Breast epithelium (tissue), 4 donors: ENCODE data around the gene FAM120A. TPM values are rescaled to one million over a fixed set of nuclear protein-coding genes. Genes with fewer than 3 reads are reported as not detected.
A peak's percentile ranks its signal among the peaks of the same experiment; 100 is the strongest.

Source experiments
- DNase-seq, 2 donors: peaks; one replicate each; pipeline ENCODE4 v3.0.0-alpha.2; 2019; ENCODE audit warnings: low spot score in 2 of 2
- H3K27ac ChIP-seq, 2 donors: fragments of 200-600 bp; sonication (generic) in 1 of 2; one replicate each; pipeline ENCODE4 v1.5.1; 2016 to 2019; ENCODE audit warnings: mild to moderate bottlenecking in 1 of 2
- H3K27me3 ChIP-seq, 2 donors: fragments of 200-600 bp; sonication (generic) in 1 of 2; one replicate each; pipeline versions ENCODE4 v1.5.1 to v1.6.0; 2017 to 2019; ENCODE audit warnings: control low read depth in 1 of 2, mild to moderate bottlenecking in 1 of 2
- H3K36me3 ChIP-seq: fragments of 200-600 bp; one replicate; pipeline ENCODE4 v1.5.1; 2019
- H3K4me1 ChIP-seq, 2 donors: fragments of 200-600 bp; sonication (generic); one replicate each; pipeline ENCODE4 v1.5.1; 2016 to 2019; ENCODE audit warnings: control low read depth in 1 of 2
- H3K4me3 ChIP-seq, 3 donors: fragments of 200-600 bp; sonication (generic); 1 replicate in 2 of 3; 2 replicates in 1 of 3; pipeline ENCODE4 v1.5.1; 2016 to 2019; ENCODE audit warnings: mild to moderate bottlenecking in 3 of 3, moderate library complexity in 2 of 3
- H3K9me3 ChIP-seq, 2 donors: fragments of 200-600 bp; sonication (generic) in 1 of 2; one replicate each; pipeline ENCODE4 v1.5.1; 2016 to 2019; ENCODE audit warnings: control low read depth in 1 of 2
- CTCF ChIP-seq, 3 donors: fragments of 450-650 bp; IDR thresholded peaks; one replicate each; pipeline ENCODE4 v1.5.1; 2016 to 2017; ENCODE audit warnings: antibody characterized with exemption in 3 of 3, mild to moderate bottlenecking in 3 of 3, moderate library complexity in 3 of 3
- POLR2A ChIP-seq: fragments of 450-650 bp; IDR thresholded peaks from one replicate; pipeline ENCODE4 v1.6.1; 2016; ENCODE audit warnings: antibody characterized with exemption, mild to moderate bottlenecking, moderate library complexity
- POLR2AphosphoS5 ChIP-seq, 3 donors: sonication (generic); formaldehyde crosslinking; IDR thresholded peaks; one replicate each; pipeline ENCODE4 v1.6.1; 2017; ENCODE audit warnings: antibody characterized with exemption in 3 of 3
- intact Hi-C: fragments of 100-400 bp; cut with DNase I; formaldehyde crosslinking; loops from one replicate; pipeline ENCODE4 v1.15.1; 2023; ENCODE audit warnings: low total_unique reads
- total RNA-seq, 3 donors: library from RNA; depleted of rRNA; stranded (reverse); fragments of >200 nt; gene quantifications; one replicate each; pipeline ENCODE4 v1.1.0, GENCODE V29; 2016

The FAM120A gene
- total RNA-seq, 3 donors from 2014 or later: 71.0 to 103 (median 89.6) TPM

- no peaks in the 10 kb centered on the region for H3K27me3 ChIP-seq
- intact Hi-C loops: no loop called here
- no peaks in the 10 kb centered on the region for H3K9me3 ChIP-seq
- TF ChIP-seq POLR2A (no peak), CTCF (IDR thresholded peaks at IDR 0.05) (no peak), POLR2AphosphoS5 (IDR thresholded peaks at IDR 0.05) (no peak)
- H3K4me1 ChIP-seq: no peaks in the 10 kb centered on the region
- DNase-seq: no peak
- H3K36me3 ChIP-seq: peaks cover 8% of the 10 kb centered on the region
- H3K4me3 ChIP-seq: no peak overlapping the region
- H3K27ac ChIP-seq: no peak overlapping the region
Measured at GRCh38 chr9:93525476-93525875, 74.0 kb downstream of the FAM120A start.

GRCh38 chr9:93531374-93531773, 79.9 kb downstream of the FAM120A start:
- no peaks in the 10 kb centered on the region for H3K4me1 ChIP-seq
- peaks cover 8% of the 10 kb centered on the region for H3K36me3 ChIP-seq
- H3K27me3 ChIP-seq: no peaks in the 10 kb centered on the region
- DNase-seq: no peak
- no peak overlapping the region for H3K4me3 ChIP-seq
- intact Hi-C loops: no loop called here
- H3K9me3 ChIP-seq: no peaks in the 10 kb centered on the region
- TF ChIP-seq POLR2AphosphoS5 (IDR thresholded peaks at IDR 0.05) (no peak), CTCF (IDR thresholded peaks at IDR 0.05) (peak in 2 of 3 donors; percentile 20 to 21)
- no peak overlapping the region for H3K27ac ChIP-seq

GRCh38 chr9:93532141-93532540, 80.7 kb downstream of the FAM120A start:
- intact Hi-C loops: no loop called here
- TF ChIP-seq POLR2AphosphoS5 (IDR thresholded peaks at IDR 0.05) (no peak), POLR2A (no peak), CTCF (IDR thresholded peaks at IDR 0.05) (no peak)
- Histone ChIP-seq H3K4me3 (no peak overlapping the region), H3K27me3 (no peaks in the 10 kb centered on the region), H3K4me1 (no peaks in the 10 kb centered on the region), H3K9me3 (no peaks in the 10 kb centered on the region), H3K27ac (no peak overlapping the region), H3K36me3 (peaks cover 8% of the 10 kb centered on the region)
- no peak for DNase-seq

GRCh38 chr9:93533863-93534262, 82.4 kb downstream of the FAM120A start:
- TF ChIP-seq CTCF (IDR thresholded peaks at IDR 0.05) (peak in 1 of 3 donors; percentile 16), POLR2AphosphoS5 (IDR thresholded peaks at IDR 0.05) (no peak)
- Histone ChIP-seq H3K4me1 (no peaks in the 10 kb centered on the region), H3K36me3 (peaks cover 7% of the 10 kb centered on the region), H3K4me3 (no peak overlapping the region), H3K27me3 (no peaks in the 10 kb centered on the region), H3K9me3 (no peaks in the 10 kb centered on the region), H3K27ac (no peak overlapping the region)
- DNase-seq: no peak
- intact Hi-C loops: no loop called here

- intact Hi-C loops: no loop called here
- H3K4me3 ChIP-seq: no peak overlapping the region
- H3K27me3 ChIP-seq: no peaks in the 10 kb centered on the region
- no peaks in the 10 kb centered on the region for H3K4me1 ChIP-seq
- no peaks in the 10 kb centered on the region for H3K9me3 ChIP-seq
- TF ChIP-seq POLR2A (no peak), CTCF (IDR thresholded peaks at IDR 0.05) (no peak), POLR2AphosphoS5 (IDR thresholded peaks at IDR 0.05) (no peak)
- DNase-seq: no peak
- no peaks in the 10 kb centered on the region for H3K36me3 ChIP-seq
- no peak overlapping the region for H3K27ac ChIP-seq
Measured at GRCh38 chr9:93536167-93536566, 84.7 kb downstream of the FAM120A start.
